Measurements from ENCODE around the gene BLOC1S5.

The BLOC1S5 gene

GRCh38 chr6:7979831-7980230, 84.4 kb downstream of the BLOC1S5 start:
- FAIRE-seq (no peak), DNase-seq (ENCODE audit: insufficient read length, low spot score) (no peak)
- TF ChIP-seq CTCF (IDR thresholded peaks at IDR 0.05; ENCODE audit: insufficient read depth, missing control alignments) = no peak

- TF ChIP-seq CTCF (IDR thresholded peaks at IDR 0.05; ENCODE audit: insufficient read depth, missing control alignments) = no peak
- FAIRE-seq (no peak), DNase-seq (ENCODE audit: insufficient read length, low spot score) (no peak)
Observed at GRCh38 chr6:7978736-7979135, 85.5 kb downstream of the BLOC1S5 start.

- TF ChIP-seq CTCF (IDR thresholded peaks at IDR 0.05; ENCODE audit: insufficient read depth, missing control alignments) = no peak
- no peak for FAIRE-seq
Observed at GRCh38 chr6:7976485-7977056, 87.6 kb downstream of the BLOC1S5 start.

GRCh38 chr6:7975764-7976146, 88.4 kb downstream of the BLOC1S5 start:
- no peak for FAIRE-seq
- no peak for DNase-seq (ENCODE audit: insufficient read length, low spot score)
- no peak for TF ChIP-seq CTCF (IDR thresholded peaks at IDR 0.05; ENCODE audit: insufficient read depth, missing control alignments)

More at GRCh38 chr6:7976485-7977056, 87.6 kb downstream of the BLOC1S5 start:
- DNase-seq (ENCODE audit: insufficient read length, low spot score) = no peak

GRCh38 chr6:7974938-7975763, 89.0 kb downstream of the BLOC1S5 start:
- TF ChIP-seq CTCF (IDR thresholded peaks at IDR 0.05; ENCODE audit: insufficient read depth, missing control alignments) = no peak
- DNase-seq (ENCODE audit: insufficient read length, low spot score) = no peak
- FAIRE-seq = no peak

- TF ChIP-seq CTCF (IDR thresholded peaks at IDR 0.05; ENCODE audit: insufficient read depth, missing control alignments) = no peak
- no peak for FAIRE-seq
- DNase-seq (ENCODE audit: insufficient read length, low spot score) = no peak
Observed at GRCh38 chr6:7974565-7974937, 89.6 kb downstream of the BLOC1S5 start.

GRCh38 chr6:7973584-7973983, 90.6 kb downstream of the BLOC1S5 start:
- no peak for TF ChIP-seq CTCF (IDR thresholded peaks at IDR 0.05; ENCODE audit: insufficient read depth, missing control alignments)
- FAIRE-seq (no peak), DNase-seq (ENCODE audit: insufficient read length, low spot score) (no peak)
